GM12864 (cell line): Measurements from ENCODE around the gene JAML.

Experiments
- DNase-seq: peaks from one replicate; pipeline ENCODE4 v3.0.0-alpha.2; 2011; ENCODE audit warnings: low read depth
- H3K4me3 ChIP-seq: 2 replicates; pipeline ENCODE4 v1.5.1; 2011; ENCODE audit warnings: mild to moderate bottlenecking, low read depth, low read length, control low read depth
- CTCF ChIP-seq: IDR thresholded peaks from 2 replicates; pipeline ENCODE4 v1.5.1; 2011; ENCODE audit warnings: low read depth, mild to moderate bottlenecking, moderate library complexity, low read length, control low read depth, inconsistent platforms; ENCODE audit errors: missing control alignments

Gene JAML

GRCh38 chr11:118154641-118155040, 70.2 kb downstream of the JAML start:
- DNase-seq: no peak
- H3K4me3 ChIP-seq: no peak overlapping the region
- TF ChIP-seq CTCF: no peak

- no peak overlapping the region for H3K4me3 ChIP-seq
- no peak for TF ChIP-seq CTCF
- no peak for DNase-seq
Measured at GRCh38 chr11:118153976-118154375, 70.8 kb downstream of the JAML start.

- no peak for TF ChIP-seq CTCF
- DNase-seq: no peak
- no peak overlapping the region for H3K4me3 ChIP-seq
Measured at GRCh38 chr11:118153516-118153915, 71.3 kb downstream of the JAML start.

- no peak within 1 kb of the TSS for H3K4me3 ChIP-seq
- no peak for DNase-seq
- no peak for TF ChIP-seq CTCF
Measured at GRCh38 chr11:118152552-118153471, 72.0 kb downstream of the JAML start, which contains the start of gene SCN4B. TSS of gene SCN4B (minus strand) at chr11:118152823. CDS start at chr11:118152673, 150 bp downstream.

GRCh38 chr11:118152020-118152551, 72.7 kb downstream of the JAML start:
- no peak overlapping the region for H3K4me3 ChIP-seq
- no peak for DNase-seq

GRCh38 chr11:118151431-118151830, 73.4 kb downstream of the JAML start:
- H3K4me3 ChIP-seq: no peak overlapping the region
- DNase-seq: no peak
- no peak for TF ChIP-seq CTCF

More at GRCh38 chr11:118152020-118152551, 72.7 kb downstream of the JAML start:
- TF ChIP-seq CTCF: no peak
